ENCODE measurements around the gene ARV1.

Gene ARV1

DNA sequence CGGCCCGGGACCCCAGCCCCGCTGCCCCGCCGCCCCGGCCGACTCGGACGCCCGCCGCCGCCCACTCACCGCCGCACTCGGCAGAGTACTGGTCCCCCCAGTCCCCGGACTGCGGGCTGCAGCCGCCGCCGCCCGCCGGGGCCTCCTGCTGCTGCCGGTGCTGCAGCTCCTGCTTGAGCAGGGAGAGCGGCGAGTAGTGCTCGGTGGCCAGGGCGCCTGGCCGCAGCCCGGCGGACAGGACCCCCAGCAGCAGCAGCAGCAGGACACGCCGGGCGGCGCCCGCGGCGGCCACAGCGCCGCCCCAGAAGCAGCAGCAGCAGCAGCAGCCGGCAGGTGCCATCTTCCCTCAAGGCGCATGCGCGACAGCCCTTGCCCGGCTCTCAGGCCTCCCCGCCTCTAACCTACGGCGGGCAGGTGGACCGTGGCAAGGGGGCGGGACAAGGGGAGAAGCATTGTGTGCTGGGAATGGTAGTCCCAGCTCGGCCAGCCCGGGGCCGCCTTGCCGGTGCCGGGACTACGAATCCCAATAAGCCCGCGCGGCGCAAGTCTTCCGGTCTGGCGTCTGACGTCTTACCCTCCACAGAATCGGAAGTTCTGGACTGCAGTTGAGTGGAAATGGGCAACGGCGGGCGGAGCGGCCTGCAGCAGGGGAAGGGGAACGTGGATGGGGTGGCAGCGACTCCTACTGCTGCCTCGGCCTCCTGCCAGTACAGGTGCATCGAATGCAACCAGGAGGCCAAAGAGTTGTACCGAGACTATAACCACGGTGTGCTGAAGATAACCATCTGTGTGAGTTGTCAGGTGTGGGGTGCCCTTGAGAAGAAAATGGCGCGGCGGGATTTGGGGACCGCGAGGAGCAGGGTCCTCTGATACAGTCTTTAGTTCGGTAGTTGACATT is at the start of gene ARV1, which contains the start of gene TTC13:
Gene ARV1, plus strand, starts transcription at position 604 of the 898 bp plus-strand sequence. Its CDS starts 12 bp downstream, at position 616.
Gene TTC13, minus strand, starts transcription at position 371 of the 898 bp plus-strand sequence. Its CDS starts 31 bp downstream, at position 340.
- DNase-seq (ENCODE audit: low spot score) = peak; percentile 99

- no peak for DNase-seq (ENCODE audit: low spot score)
Measured at GRCh38 chr1:230930986-230931385, 47.9 kb upstream of the ARV1 start.

DNA sequence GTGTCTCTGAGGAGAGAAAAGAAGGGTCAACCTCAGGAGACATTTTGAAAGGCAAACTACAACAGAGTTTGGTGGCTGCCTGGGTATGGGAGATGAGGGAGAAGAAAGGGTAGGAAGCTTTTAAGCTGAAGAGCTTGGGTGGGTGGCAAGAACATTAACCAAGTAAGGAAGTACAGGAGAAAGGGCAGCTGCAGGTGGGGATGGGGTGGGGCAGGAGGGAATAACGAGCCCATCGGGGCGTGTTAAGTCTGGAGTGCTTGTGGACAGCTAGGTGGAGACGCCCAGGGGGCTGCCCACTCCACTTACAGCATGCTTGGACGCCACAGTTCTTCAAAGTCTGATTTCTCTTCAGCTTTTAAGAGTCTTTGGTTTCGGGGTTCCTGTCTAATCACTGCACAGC is 43.0 kb upstream of the ARV1 start:
- no peak for DNase-seq (ENCODE audit: low spot score)

DNA sequence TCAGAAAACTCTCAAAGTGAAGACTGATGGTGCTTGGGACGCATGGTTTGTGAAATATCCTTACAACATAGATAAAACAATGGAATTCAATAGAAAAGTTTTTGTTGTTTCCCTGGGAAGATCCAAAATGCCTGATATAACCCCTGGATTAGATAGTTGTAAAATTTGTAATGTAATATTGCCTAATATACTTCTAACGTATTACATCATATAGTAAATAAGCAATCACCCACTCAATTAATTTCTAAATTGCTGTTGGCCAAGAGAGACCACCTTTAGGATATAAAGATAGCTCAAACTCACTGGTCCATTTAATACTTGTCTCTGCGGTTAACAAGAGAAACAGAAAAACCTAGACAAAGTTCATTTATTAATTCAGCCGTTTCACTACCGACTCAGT is 42.4 kb upstream of the ARV1 start:
- no peak for DNase-seq (ENCODE audit: low spot score)

- DNase-seq (ENCODE audit: low spot score) = no peak
Measured at GRCh38 chr1:230937371-230937770, 41.5 kb upstream of the ARV1 start.

DNA sequence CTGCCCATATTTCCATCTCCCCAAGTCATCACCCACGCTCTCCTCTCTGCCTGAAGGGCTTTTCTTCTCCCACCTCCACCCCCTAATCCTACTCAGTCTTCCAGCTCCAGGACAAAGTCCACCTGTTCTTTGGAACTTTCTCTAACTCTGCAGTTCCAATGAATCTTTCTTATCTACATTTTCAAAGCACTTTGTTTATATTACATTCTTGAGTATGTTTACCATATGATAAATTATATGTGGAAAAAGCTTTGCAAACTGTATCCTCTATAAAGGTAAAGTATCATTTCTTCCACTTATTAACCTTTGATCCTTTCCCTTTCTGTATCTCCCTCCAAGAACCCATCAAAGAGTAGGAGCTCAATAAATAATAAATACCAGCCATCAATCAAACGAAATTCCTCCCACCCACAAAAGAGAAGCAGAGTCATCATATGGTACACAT is 39.9 kb upstream of the ARV1 start:
- no peak for DNase-seq (ENCODE audit: low spot score)

DNA sequence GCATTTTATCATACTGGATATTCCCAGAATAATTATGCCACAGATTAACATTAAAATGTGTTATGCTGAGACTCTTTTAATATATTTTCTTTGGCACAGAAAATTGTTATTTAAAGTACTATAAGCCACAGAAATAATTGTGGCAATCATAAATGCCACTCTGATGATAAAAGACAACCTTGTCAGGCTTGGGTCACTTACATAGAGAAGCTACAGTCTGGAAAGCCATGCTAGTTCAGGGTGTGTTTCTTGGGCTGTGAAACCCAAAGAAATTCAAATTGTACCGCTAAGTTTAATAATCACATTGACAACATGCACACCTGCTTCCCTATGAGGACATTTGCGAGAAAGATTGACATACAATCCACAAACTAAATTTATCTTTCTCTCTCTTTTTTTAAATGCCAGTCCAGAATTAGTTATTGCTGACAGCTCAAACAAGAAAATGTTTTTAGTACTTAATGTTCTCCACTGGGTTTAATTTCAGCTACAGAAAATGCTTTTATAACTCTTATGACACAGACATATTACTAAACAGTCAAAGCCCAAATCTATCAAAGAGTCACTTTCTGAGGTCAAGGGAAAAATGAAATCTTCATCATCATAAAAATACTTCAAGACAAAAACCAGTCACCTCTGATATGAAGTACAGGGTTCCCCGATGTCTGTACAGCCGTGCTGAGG is 38.9 kb upstream of the ARV1 start:
- no peak for DNase-seq (ENCODE audit: low spot score)

- peak; percentile 33 for DNase-seq (ENCODE audit: low spot score)
Measured at GRCh38 chr1:230940848-230941247, 38.0 kb upstream of the ARV1 start.

DNA sequence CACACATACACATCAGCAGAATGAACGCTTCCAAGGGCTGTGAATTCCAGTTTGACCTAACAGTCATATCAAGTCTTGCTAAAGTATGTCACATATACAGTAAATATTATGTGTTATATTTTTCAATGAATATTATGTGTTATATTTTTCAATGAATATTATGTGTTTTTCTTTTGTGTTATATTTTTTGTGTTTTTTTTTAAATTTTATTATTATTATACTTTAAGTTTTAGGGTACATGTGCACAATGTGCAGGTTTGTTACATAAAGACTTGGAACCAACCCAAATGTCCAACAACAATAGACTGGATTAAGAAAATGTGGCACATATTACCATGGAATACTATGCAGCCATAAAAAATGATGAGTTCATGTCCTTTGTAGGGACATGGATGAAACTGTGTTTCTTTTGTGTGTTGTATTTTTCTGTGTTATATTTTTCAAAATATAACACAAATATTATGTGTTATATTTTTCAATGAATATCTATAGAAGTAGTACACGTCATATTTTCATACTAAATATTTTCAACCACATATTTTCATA is 35.8 kb upstream of the ARV1 start:
- no peak for DNase-seq (ENCODE audit: low spot score)

DNA sequence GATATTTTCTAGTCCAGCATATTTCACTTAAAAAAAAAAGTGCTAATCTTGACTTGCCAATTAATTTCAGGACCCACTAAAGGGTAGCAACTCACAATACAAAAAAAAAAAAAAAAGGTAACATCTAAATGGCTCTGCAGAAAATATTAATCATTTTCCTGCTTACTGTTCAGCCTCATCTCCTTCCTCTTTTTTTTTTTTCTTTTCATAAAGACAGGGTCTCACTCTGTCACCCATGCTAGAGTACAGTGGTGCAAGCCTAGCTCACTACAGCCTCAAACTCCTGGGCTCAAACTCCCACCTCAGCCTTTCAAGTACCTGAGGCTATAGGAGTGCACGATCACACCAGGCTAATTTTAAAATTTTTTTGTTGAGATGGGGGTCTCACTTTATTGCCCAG is 30.6 kb upstream of the ARV1 start:
- DNase-seq (ENCODE audit: low spot score) = no peak

DNA sequence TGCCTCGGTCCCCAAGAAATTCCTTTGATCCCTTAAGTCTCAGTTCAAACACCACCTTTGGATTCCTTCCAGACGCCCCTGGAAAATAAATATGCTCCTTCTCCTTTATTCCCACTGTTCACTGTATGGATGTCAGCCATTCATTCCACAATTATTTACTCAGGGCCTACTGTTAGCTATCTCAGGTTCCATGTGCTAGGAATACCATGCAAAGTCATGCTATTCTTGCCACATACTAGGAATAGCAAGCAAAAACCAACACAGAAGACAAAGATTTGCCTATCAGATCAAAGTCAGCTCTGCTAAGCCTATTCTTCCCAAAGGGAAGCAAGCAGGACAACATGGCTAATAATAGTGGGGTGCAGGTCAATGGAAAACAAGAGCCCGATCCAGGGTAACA is 30.0 kb upstream of the ARV1 start:
- DNase-seq (ENCODE audit: low spot score) = no peak

DNA sequence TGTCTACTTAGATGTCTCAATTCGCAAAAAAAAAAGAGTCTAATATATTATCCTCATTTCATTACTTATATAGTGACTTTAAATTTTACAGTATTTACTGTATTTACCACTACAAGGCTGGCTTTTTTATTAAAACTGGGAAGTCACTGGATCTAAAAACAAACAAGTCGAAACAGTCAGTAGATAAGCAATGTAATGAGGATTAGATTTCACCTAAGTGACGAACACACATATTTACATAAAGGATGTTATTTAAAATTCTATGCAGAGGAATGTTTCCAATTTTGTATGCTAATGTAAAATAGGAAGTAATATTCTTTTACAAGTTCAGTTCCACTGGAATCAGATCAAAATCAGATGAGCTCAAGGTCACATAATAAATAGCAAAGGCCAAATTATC is 28.5 kb upstream of the ARV1 start:
- no peak for DNase-seq (ENCODE audit: low spot score)

GRCh38 chr1:230957580-230957989 is 21.3 kb upstream of the ARV1 start:
- no peak for DNase-seq (ENCODE audit: low spot score)

DNA sequence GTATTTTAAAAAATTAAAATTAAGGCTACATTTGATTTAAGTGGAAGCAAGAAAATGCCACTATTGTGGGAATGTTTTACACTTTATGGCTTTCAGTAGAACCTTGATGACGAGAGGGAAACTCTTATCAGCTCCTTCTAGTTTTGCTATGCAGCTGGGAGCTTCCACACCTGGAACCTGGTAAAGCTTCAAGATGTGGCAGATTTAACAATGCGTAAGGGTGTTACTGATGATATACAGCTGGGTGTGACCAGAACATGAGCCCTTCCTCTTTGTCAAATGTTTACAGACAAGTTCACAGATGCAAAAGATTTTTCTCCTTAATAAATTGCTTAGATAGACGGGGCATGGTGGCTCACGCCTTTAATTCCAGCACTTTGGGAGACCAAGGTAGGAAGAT is 20.5 kb upstream of the ARV1 start:
- DNase-seq (ENCODE audit: low spot score) = no peak

DNA sequence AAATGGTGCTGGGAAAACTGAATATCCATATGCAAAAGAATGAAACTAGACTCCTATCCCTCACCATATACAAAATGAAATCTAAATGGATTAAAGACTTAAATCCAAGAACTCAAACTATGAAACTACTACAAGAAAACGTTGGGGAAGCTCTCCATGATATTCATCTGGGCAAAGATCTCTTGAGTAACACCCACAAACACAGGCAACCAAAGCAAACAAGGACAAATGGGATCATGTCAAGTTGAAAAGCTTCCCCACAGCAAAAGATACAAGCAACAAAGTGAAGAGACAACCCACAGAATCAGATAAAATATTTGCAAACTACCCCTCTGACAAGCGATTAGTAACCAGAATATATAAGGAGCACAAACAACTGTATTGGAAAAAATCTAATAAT is 14.0 kb upstream of the ARV1 start:
- no peak for DNase-seq (ENCODE audit: low spot score)

DNA sequence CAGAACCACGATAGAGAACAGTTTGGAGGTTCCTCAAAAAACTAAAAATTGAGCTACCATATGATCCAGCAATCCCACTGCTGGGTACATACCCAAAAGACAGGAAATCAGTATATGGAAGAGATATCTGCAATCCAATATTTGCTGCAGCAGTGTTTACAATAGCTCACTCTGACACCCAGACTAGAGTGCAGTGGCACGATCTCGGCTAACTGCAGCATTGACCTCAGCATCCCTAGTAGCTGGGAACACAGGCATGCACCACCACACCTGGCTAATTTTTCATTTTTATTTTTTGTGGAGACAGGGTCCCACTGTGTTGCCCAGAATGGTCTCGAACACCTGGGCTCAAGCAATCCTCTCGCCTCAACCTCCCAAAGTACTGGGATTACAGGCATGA is 13.4 kb upstream of the ARV1 start:
- DNase-seq (ENCODE audit: low spot score) = no peak

GRCh38 chr1:230966358-230966873 is 12.5 kb upstream of the ARV1 start:
- no peak for DNase-seq (ENCODE audit: low spot score)

DNA sequence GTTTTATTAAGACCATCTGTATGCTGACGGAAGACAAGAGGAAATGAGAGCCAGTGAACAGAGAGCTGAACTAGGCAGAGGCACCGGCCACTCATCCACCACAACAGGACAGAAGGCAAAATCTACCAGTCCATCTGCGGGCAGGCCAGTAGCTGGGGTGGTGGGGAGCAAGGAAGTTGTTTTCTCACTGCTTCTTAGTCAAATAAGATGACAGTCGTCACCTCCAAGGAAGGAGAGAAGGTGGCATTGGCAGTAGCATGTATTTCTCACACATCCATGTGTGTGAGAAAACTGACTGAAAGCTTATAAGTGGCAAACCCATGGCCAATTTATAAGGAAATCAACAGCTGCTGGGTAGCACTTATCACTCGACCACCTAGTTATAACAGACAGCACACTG is 8.5 kb upstream of the ARV1 start:
- DNase-seq (ENCODE audit: low spot score) = no peak

DNA sequence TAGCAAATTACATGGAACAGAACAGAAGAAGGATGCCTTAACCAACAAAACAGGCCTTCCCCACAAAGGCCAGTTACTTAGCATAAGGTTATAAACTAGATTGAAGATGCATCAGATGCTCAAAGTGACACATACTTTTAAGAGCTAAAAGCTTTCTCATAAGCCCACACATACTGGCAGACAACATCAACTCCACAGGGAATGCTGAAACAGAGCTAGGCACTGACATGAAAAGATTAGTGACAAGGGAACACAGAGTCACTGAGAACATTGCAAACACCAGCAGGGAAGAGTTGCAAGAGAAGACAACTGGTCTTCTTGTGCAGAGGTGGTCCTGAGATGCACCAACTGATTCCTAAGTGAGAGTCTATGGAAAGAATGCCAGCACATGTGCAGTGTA is 7.1 kb upstream of the ARV1 start:
- no peak for DNase-seq (ENCODE audit: low spot score)

DNA sequence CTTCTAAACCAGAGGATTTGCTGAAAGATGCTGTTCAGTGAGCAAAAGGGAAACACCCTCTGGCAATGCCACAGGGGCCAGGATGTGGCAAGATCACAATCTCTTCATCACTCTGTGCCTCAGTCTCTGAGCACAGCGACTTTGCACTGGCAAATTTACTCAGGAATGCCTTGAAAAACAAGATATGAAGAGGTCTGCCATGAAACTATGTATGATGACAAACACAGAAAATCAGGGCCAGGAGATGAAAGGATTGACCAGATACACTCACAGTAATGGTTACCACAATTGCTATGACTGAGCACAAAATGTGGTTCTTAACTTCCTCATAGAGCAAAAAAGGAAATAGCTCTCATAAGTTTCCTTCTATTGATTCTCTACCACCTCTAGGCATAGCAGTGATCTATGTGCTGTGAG is 6.0 kb upstream of the ARV1 start:
- DNase-seq (ENCODE audit: low spot score) = no peak

DNA sequence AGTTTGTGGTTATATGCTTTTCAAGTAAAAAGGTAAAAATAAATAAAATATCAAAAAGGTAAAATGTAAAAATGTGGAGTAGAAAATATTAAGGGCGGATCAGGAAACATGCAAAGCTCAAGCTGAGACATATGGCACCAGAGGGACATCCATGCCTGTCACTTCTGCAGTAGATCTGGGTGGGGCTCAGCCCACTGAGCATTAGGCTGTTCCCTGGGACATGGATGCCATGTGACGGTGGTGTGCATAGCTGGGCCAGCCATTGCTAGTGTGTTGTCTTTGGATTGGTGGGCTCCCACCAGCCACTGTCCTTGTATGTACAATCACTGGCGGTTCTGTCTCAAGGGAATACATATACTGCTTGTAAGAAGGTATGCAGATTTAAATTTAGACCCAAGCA is 3.3 kb upstream of the ARV1 start:
- DNase-seq (ENCODE audit: low spot score) = no peak

- DNase-seq (ENCODE audit: low spot score) = no peak
Measured at GRCh38 chr1:230976360-230976759, 2.5 kb upstream of the ARV1 start.
